Measurements from ENCODE around the gene PCA3. TPM values are rescaled to one million over a fixed set of nuclear protein-coding genes. Genes with fewer than 3 reads are reported as not detected.
A peak's percentile ranks its signal among the peaks of the same experiment; 100 is the strongest.

The PCA3 gene
- total and polyA plus RNA-seq, 9 of the 15 experiments (the other 6 are each of a cell fraction or from before 2014, with no cell fraction given) = not detected

GRCh38 chr9:76828447-76828846 is 64.2 kb downstream of the PCA3 start (continued):
- TF ChIP-seq, protein P1, sequence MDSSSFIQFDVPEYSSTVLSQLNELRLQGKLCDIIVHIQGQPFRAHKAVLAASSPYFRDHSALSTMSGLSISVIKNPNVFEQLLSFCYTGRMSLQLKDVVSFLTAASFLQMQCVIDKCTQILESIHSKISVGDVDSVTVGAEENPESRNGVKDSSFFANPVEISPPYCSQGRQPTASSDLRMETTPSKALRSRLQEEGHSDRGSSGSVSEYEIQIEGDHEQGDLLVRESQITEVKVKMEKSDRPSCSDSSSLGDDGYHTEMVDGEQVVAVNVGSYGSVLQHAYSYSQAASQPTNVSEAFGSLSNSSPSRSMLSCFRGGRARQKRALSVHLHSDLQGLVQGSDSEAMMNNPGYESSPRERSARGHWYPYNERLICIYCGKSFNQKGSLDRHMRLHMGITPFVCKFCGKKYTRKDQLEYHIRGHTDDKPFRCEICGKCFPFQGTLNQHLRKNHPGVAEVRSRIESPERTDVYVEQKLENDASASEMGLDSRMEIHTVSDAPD (CRISPR knock-in tag; IDR thresholded peaks at IDR 0.05) = no peak
- TF ChIP-seq ARID1B (IDR thresholded peaks at IDR 0.05) (no peak), HINFP (tag; conservative IDR thresholded peaks at IDR 0.05; ENCODE audit: low read depth) (no peak)

DNA sequence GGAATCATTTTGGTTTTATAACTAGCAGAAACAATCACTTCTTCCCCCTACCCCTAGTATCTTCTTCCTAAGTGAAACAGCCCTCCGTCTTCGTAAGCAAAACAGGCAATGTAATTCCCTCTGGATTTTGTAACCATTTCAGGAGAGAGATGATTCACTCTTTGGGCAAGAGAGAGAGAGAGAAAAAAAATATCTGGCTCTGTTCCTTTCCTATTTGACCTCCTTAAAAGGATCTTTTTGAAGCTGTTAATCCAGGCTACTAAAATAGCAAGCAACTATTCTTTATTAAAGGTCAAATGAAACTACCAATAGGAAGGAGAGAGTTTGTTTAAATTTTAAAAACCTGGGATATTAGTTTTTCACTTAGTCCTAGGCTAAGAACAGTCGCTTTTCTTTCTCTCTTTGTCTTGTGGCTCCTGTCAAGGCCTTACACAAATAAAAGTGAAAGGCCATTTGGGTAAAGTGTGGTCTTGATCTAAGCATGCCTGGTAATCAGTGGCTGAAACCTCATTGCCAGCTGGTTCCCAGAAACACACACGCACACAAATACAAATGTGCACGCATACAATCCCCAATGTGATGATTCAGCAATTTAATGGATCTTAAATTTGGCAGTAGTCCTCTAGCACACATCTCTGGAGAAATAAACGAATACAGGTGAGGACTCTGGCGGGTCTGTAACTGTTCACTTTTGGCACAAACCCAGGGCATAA is 71.5 kb downstream of the PCA3 start:
- Histone ChIP-seq H3K27me3 (ENCODE audit: control insufficient read depth in 2 of 2, insufficient read depth in 2 of 2, low read length in 2 of 2) (no peaks in the 10 kb centered on the region; a peak in 1 of 5 replicates), H3K9me3 (replicated peaks; ENCODE audit: control insufficient read depth, insufficient read depth, low read depth, low read length) (no peaks in the 10 kb centered on the region), H3K36me3 (ENCODE audit: control insufficient read depth, insufficient read depth, low read length) (no peaks in the 10 kb centered on the region), H4K20me1 (replicated peaks; ENCODE audit: control insufficient read depth, insufficient read depth, low read length) (no peaks in the 10 kb centered on the region), H3K79me2 (ENCODE audit: control insufficient read depth, insufficient read depth, low read length) (no peaks in the 10 kb centered on the region), H3K9me1 (ENCODE audit: control insufficient read depth, insufficient read depth, low read length) (no peaks in the 10 kb centered on the region), H3K4me2 (ENCODE audit: insufficient read depth, low read length) (no peak overlapping the region), H3K4me3 (no peak overlapping the region), H2AFZ (ENCODE audit: low read depth, low read length) (no peak overlapping the region), H3K27ac (ENCODE audit: extremely low read depth, low read depth, low read length) (no peak overlapping the region), H3K9ac (ENCODE audit: insufficient read depth in 1 of 2, low read depth in 2 of 2, low read length in 2 of 2) (no peak overlapping the region), H3K4me1 (replicated peaks in 1 of 2; ENCODE audit: control insufficient read depth in 2 of 2, insufficient read depth in 2 of 2, low read length in 2 of 2) (no peaks in the 10 kb centered on the region)
- POLR2A ChIA-PET = interaction anchor here (0.9 kb wide), 1 partner anchor 12 kb away, joined by 5 read pairs; no protein-coding TSS in a partner anchor
- ATAC-seq (no peak), DNase-seq (ENCODE audit: extremely low read depth in 1 of 4, low spot score in 3 of 4) (no peak), FAIRE-seq (no peak)
- 0% methylated on average over 6 of the region's 7 CpGs for WGBS (ENCODE audit: insufficient coverage, low coverage, missing lambda C conversion rate)
- intact Hi-C loops (cut with micrococcal nuclease) = no loop called here
- TF ChIP-seq KDM2B (CRISPR knock-in tag; IDR thresholded peaks at IDR 0.05) (no peak), C11orf30 (IDR thresholded peaks at IDR 0.05; ENCODE audit: low read depth) (peak; percentile 81), ZNF316 (IDR thresholded peaks at IDR 0.05) (peak; percentile 86), MAFF (IDR thresholded peaks at IDR 0.05; ENCODE audit: low read length) (peak; percentile 90), MAFK (IDR thresholded peaks at IDR 0.05; ENCODE audit: low read length) (peak; percentile 93), MAFG (tag; conservative IDR thresholded peaks at IDR 0.05) (peak; percentile 87)
- CTCF ChIA-PET (ENCODE audit: low intra/inter-chr PET ratio) = no interaction called here
- in situ Hi-C loops (cut with MboI) = no loop called here
- BruUV-seq (replicated peaks) = no TSS peak

Small RNA genes within 50 kb of the gene (small RNA-seq; reads per million reads assigned to genes)
- gene AL359314.1 = not detected

Other genes starting within 250 kb of the PCA3 start
- gene PRUNE2, start 141.7 kb downstream of the PCA3 start, total RNA-seq (2014; rRNA removed) = 0.04 and 0.05 TPM in 2 replicates
- 0.13 and 0.25 TPM in 2 replicates for gene PRUNE2, start 141.7 kb downstream of the PCA3 start, total RNA-seq (2014; rRNA removed; fragmentation: Illumina TruSeq; extraction: Trizol)
- 0.04 and 0.14 TPM in 2 replicates for gene PRUNE2, start 141.7 kb downstream of the PCA3 start, total RNA-seq (2015; rRNA removed; fragmentation: Illumina TruSeq; extraction: Trizol)
- gene PRUNE2, start 141.7 kb downstream of the PCA3 start, total RNA-seq (2021) = 0.07 and 0.09 TPM in 2 replicates
- gene PRUNE2, start 141.7 kb downstream of the PCA3 start, polyA plus RNA-seq (2011; rRNA removed) = 0.04 and 0.43 TPM in 2 replicates
- 0.21 TPM in 1 of 2 replicates, not detected in the other for gene PRUNE2, start 141.7 kb downstream of the PCA3 start, polyA plus RNA-seq (2014; fragmentation: Illumina TruSeq; extraction: Trizol)
- gene PRUNE2, start 141.7 kb downstream of the PCA3 start, polyA plus RNA-seq (2014; fragmentation: Nextera tagmentation; extraction: Ambion mirVana) = under 1 TPM; 0.14 to 0.45 TPM
- gene PRUNE2, start 141.7 kb downstream of the PCA3 start, polyA plus RNA-seq (2014; rRNA removed) = not detected in 2 replicates